ENCODE data around the gene GTF2I. TPM values are rescaled to one million over a fixed set of nuclear protein-coding genes. Genes with fewer than 3 reads are reported as not detected.
"Not testable (repeated sequence)": the region's sequence is repeated elsewhere in the genome, so short reads cannot be mapped to it uniquely, and the experiment has no call there.

GTF2I gene
- total RNA-seq, 1 donor from 2014 or later = 247 TPM

DNA sequence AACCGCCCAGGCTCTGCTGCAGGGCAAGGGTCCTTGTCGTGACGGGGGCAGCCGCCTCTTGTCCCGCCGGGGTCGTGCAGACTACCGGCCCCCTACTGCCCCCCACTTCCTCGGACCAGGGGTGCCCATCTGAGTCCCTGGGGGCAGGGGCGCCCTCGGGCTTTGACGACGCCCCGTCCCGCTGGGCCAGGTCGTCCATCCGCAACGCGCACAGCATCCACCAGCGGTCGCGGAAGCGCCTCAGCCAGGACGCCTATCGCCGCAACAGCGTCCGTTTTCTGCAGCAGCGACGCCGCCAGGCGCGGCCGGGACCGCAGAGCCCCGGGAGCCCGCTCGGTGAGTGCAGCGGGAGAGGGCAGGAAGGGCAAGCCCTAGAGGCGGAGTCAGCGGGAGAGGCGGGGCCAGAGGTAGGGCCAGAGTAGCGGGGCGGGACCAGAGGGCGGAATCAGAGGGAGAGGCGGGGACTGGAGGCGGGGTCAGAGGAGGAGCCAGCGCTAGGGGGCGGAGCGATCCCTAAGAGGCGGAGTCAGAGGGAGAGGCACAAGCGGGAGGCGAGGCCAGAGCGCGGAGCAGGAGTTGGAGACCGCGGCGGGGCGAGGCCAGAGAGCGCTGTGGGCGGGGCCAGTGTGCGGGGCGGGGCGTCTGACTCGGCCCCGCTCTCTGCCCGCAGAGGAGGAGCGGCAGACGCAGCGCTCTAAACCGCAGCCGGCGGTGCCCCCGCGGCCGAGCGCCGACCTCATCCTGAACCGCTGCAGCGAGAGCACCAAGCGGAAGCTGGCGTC is 131.0 kb downstream of the GTF2I start:
- H3K4me3 Mint-ChIP-seq (ENCODE audit: unreplicated experiment) = not testable (repeated sequence)

GRCh38 chr7:74789200-74789736 is 131.8 kb downstream of the GTF2I start:
- DNase-seq (ENCODE audit: extremely low spot score, unreplicated experiment); H3K4me1 Mint-ChIP-seq (ENCODE audit: unreplicated experiment); H3K4me3 Mint-ChIP-seq (ENCODE audit: unreplicated experiment); H3K36me3 Mint-ChIP-seq (ENCODE audit: unreplicated experiment); H3K9me3 Mint-ChIP-seq (ENCODE audit: unreplicated experiment); H3K27ac Mint-ChIP-seq (ENCODE audit: unreplicated experiment); H3K27me3 Mint-ChIP-seq (ENCODE audit: unreplicated experiment): not testable (repeated sequence)

More for the DNA sequence above, 131.0 kb downstream of the GTF2I start:
- DNase-seq (ENCODE audit: extremely low spot score, unreplicated experiment) = peak; percentile 98
- not testable (repeated sequence) for H3K4me1 Mint-ChIP-seq (ENCODE audit: unreplicated experiment); H3K9me3 Mint-ChIP-seq (ENCODE audit: unreplicated experiment); H3K27me3 Mint-ChIP-seq (ENCODE audit: unreplicated experiment); H3K36me3 Mint-ChIP-seq (ENCODE audit: unreplicated experiment); H3K27ac Mint-ChIP-seq (ENCODE audit: unreplicated experiment)

DNA sequence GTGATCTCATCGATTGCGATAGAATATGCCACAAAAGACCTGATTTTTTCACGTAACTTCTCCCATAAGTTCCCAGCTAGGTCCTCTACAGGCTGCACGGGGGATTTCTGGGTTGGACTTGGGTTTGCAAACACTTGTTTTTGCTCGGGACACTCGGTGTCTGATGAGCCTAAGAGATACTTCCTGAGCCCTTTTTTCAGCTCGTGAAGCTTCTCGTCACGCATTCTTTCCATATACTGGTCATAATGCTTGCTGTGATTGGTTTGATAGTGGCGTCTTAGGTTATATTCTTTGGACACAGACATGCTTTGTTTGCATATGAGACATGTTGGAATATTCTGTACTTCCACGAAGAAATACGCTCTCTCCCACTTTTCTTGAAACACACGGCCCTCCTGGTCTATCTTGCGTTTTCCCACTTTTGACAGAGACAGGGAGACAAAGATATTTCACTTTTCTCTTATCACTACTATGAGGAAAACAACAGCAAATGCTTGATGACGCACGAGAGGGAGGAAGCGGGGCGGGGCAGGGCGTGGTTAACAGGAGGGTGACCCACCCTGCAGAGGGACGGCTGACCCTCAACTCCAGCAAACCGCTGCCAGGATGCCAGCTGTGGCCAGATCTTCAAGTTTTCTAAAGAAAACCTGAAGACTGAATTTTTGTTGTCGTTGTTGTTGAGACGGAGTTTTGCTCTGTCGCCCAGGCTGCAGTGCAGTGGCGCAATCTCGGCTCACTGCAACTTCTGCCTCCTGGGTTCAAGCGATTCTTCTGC is 140.5 kb downstream of the GTF2I start:
- H3K36me3 Mint-ChIP-seq (ENCODE audit: unreplicated experiment); H3K4me1 Mint-ChIP-seq (ENCODE audit: unreplicated experiment); DNase-seq (ENCODE audit: extremely low spot score, unreplicated experiment); H3K27me3 Mint-ChIP-seq (ENCODE audit: unreplicated experiment); H3K9me3 Mint-ChIP-seq (ENCODE audit: unreplicated experiment); H3K27ac Mint-ChIP-seq (ENCODE audit: unreplicated experiment); H3K4me3 Mint-ChIP-seq (ENCODE audit: unreplicated experiment): not testable (repeated sequence)

DNA sequence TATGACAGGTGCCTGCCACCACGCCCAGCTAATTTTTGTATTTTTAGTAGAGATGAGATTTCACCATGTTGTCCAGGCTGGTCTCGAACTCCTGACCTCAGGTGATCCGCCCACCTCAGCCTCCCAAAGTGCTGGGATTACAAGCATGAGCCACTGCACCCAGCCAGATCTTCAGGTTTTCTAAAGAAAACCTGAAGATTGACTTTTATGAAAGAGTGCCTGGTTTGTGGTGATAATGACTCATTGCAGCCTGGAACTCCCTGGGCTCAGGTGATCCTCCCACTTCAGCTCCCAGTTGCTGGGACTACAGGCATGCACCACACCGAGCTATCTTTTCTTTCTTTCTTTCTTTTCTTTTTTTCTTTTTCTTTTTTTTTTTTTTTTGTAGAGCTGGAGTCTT is 141.1 kb downstream of the GTF2I start:
- not testable (repeated sequence) for H3K4me3 Mint-ChIP-seq (ENCODE audit: unreplicated experiment); H3K4me1 Mint-ChIP-seq (ENCODE audit: unreplicated experiment); H3K27me3 Mint-ChIP-seq (ENCODE audit: unreplicated experiment); H3K36me3 Mint-ChIP-seq (ENCODE audit: unreplicated experiment); H3K9me3 Mint-ChIP-seq (ENCODE audit: unreplicated experiment); H3K27ac Mint-ChIP-seq (ENCODE audit: unreplicated experiment); DNase-seq (ENCODE audit: extremely low spot score, unreplicated experiment)

Other genes starting within 250 kb of the GTF2I start
- 44.7 and 48.7 TPM in 2 replicates for gene GTF2IRD1, start 203.8 kb upstream of the GTF2I start, total RNA-seq
- not detected in 2 replicates for gene NCF1, start 116.3 kb downstream of the GTF2I start, total RNA-seq
- 23.9 and 27.6 TPM in 2 replicates for gene GTF2IRD2, start 193.9 kb downstream of the GTF2I start, total RNA-seq

All from osteocyte (in vitro differentiated cells).